ENCODE data around the gene CPSF3.

CPSF3 gene

GRCh38 chr2:9406529-9407362, 16.7 kb upstream of the CPSF3 start:
- TF ChIP-seq CTCF (IDR thresholded peaks at IDR 0.05): no peak

GRCh38 chr2:9407363-9407811, 16.1 kb upstream of the CPSF3 start:
- no peak for TF ChIP-seq CTCF (IDR thresholded peaks at IDR 0.05)

GRCh38 chr2:9408641-9409151, 14.8 kb upstream of the CPSF3 start:
- no peak for TF ChIP-seq CTCF (IDR thresholded peaks at IDR 0.05)

GRCh38 chr2:9410108-9410507, 13.3 kb upstream of the CPSF3 start:
- TF ChIP-seq CTCF (IDR thresholded peaks at IDR 0.05): no peak

GRCh38 chr2:9412781-9413180, 10.7 kb upstream of the CPSF3 start:
- TF ChIP-seq CTCF (IDR thresholded peaks at IDR 0.05): no peak

- no peak for TF ChIP-seq CTCF (IDR thresholded peaks at IDR 0.05)
Observed at GRCh38 chr2:9415516-9416169, 7.8 kb upstream of the CPSF3 start.

- no peak for TF ChIP-seq CTCF (IDR thresholded peaks at IDR 0.05)
Observed at GRCh38 chr2:9416267-9416961, 7.0 kb upstream of the CPSF3 start.

Measured in LNCAP (cell line).